ENCODE results near the gene FOXF1. TPM values are rescaled to one million over a fixed set of nuclear protein-coding genes. Genes with fewer than 3 reads are reported as not detected.

FOXF1 gene
- total RNA-seq, 8 experiments from 2014 or later = 0.05 to 0.71 (median 0.17) TPM; not detected in 3

Other genes with a start within 250 kb of the FOXF1 start
- 10 to 100 TPM; 10.4 to 36.4 (median 19.4) TPM for gene MTHFSD, start 44.7 kb downstream of the FOXF1 start, total RNA-seq
- 1 to 10 TPM in 1 of 8 experiments, under 1 TPM in 5, not detected in 2; 0.05 to 2.8 (median 0.19) TPM for gene FOXC2, start 56.3 kb downstream of the FOXF1 start, total RNA-seq
- gene FOXL1, start 68.0 kb downstream of the FOXF1 start, total RNA-seq = 10 to 100 TPM in 1 of 8 experiments, 1 to 10 TPM in 1, under 1 TPM in 5, not detected in 1; 0.09 to 12.6 (median 0.38) TPM